Rectal smooth muscle tissue (tissue), 1 donor: Measurements from ENCODE around the gene USF1.
A peak's percentile ranks its signal among the peaks of the same experiment; 100 is the strongest.
"Not testable (repeated sequence)": the region's sequence is repeated elsewhere in the genome, so short reads cannot be mapped to it uniquely, and the experiment has no call there.

ENCODE experiments used
- H3K27ac ChIP-seq: one replicate; pipeline ENCODE4 v1.7.0; 2013; ENCODE audit warnings: low read depth, low read length, inconsistent platforms
- H3K27me3 ChIP-seq: one replicate; pipeline ENCODE4 v1.7.0; 2013; ENCODE audit warnings: low read length; ENCODE audit not compliant: control insufficient read depth, insufficient read depth
- H3K36me3 ChIP-seq: one replicate; pipeline ENCODE4 v1.7.0; 2013; ENCODE audit warnings: low read length; ENCODE audit not compliant: control insufficient read depth, insufficient read depth
- H3K4me1 ChIP-seq: one replicate; pipeline ENCODE4 v1.7.0; 2013; ENCODE audit warnings: low read length; ENCODE audit not compliant: control insufficient read depth, insufficient read depth
- H3K4me3 ChIP-seq: one replicate; pipeline ENCODE4 v1.7.0; 2013; ENCODE audit warnings: low read length
- H3K9ac ChIP-seq: one replicate; pipeline ENCODE4 v1.7.0; 2013; ENCODE audit warnings: low read length

Gene USF1

DNA sequence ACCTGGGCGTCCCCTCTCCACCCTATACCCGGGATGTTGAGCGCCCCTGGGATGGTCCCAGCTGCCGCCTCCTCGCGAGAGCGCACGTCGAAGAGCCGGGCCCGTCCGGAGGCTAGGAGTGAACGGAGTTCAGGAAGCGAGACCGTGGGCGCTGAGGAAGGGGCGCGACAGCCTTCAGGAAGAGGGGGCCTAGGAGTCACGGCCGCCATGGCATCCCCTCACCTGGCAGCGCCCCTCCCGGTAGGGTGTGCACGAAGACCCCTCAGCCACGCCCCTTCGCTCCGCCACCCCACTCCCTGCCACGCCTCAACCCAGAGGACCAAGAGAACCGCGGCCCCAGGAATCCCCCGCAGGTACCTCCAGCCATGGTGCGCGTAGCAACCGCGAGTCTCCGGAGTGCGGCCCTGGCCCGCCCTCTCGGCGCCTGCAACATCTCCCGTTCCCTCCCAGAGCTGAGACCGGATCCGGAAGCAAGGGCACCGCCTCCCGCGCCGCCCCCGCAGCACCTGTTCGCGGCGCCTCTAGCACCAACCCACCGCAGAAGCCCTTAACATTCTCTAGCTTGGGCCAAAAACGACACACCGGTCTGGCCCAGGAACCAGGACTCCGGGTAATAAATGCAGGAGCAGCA, 7.1 kb downstream of the USF1 start, which contains the start of gene TSTD1:
Gene TSTD1, minus strand, starts transcription at position 442 of the 631 bp plus-strand sequence. Its CDS starts 75 bp downstream, at position 367.
- Histone ChIP-seq H3K4me1 (no peaks in the 10 kb centered on the region), H3K9ac (no peak within 1 kb of the TSS), H3K4me3 (peak within 1 kb of the TSS; percentile 87), H3K27me3 (no peaks in the 10 kb centered on the region), H3K27ac (no peak within 1 kb of the TSS), H3K36me3 (peaks cover 31% of the 10 kb centered on the region)

DNA sequence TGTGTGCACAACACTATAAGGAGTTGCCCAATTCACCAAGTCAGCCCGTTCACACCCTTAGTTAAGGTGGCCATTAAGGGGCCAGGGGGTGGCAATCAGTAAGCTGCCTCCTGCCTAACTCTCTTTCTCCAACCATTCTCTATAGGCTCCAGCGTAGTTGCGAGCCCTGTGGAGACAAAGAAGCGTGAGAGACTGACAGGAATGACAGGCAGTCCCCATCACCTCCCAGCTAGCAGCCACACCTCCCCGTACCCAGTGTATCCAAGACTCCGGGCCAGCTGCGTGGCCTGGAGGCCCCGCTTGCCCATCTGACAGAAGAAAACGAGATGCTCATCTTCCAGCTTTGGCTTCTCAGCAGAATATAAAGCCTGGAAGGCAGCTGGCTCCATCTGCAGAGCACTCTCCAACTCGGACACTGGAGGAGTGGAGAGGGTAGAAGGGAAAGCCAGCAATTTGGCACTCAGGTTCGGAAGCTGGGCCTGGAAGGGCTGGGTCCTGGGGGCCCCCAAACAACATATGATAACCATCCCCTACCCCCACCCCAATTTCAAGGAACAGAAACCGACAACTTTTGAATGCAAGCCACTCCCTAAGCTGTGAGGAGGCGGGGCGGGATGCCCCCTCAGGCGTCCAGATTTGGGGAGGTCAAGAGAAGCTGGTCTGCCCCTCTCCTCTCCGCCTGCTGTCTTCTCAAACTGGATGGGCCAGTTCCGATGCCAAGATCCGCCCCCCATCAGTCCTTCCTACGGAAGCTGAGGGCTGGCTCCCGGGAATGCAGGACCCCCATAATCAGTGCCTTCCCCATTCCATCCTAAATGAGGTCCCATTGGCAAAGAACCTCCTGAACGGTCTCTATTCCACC, 7.9 kb downstream of the USF1 start:
- H3K9ac ChIP-seq = no peak overlapping the region
- H3K36me3 ChIP-seq = peaks cover 31% of the 10 kb centered on the region
- H3K4me3 ChIP-seq = peak overlapping the region; percentile 87
- no peaks in the 10 kb centered on the region for H3K27me3 ChIP-seq
- no peak overlapping the region for H3K27ac ChIP-seq
- no peaks in the 10 kb centered on the region for H3K4me1 ChIP-seq

DNA sequence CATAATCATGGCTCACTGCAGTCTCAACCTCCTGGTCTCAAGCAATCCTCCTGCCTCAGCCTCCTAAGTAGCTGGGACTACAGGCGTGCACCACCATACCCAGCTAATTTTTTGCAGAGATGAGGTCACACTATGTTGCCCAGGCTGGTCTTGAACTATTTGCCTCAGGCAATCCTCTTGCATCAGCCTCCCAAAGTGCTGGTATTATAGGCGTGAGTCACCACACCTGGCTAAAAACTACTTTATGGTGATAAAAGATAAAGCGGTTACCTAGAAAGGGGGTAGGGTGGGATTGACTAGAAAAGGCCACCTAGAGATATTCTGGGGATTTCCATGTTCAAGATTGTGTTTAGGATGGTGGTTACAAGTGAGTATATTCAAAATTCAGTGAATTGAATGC, 12.0 kb downstream of the USF1 start:
- no peak overlapping the region for H3K4me3 ChIP-seq
- H3K27ac ChIP-seq = no peak overlapping the region
- H3K27me3 ChIP-seq = no peaks in the 10 kb centered on the region
- no peaks in the 10 kb centered on the region for H3K4me1 ChIP-seq
- H3K36me3 ChIP-seq = no peaks in the 10 kb centered on the region
- no peak overlapping the region for H3K9ac ChIP-seq

- Histone ChIP-seq H3K27ac (no peak overlapping the region), H3K4me1 (no peaks in the 10 kb centered on the region), H3K4me3 (no peak overlapping the region), H3K9ac (no peak overlapping the region), H3K27me3 (no peaks in the 10 kb centered on the region), H3K36me3 (no peaks in the 10 kb centered on the region)
Observed at GRCh38 chr1:161032409-161032808, 13.4 kb downstream of the USF1 start.

GRCh38 chr1:161031874-161032273, 13.9 kb downstream of the USF1 start:
- H3K9ac ChIP-seq = no peak overlapping the region
- no peaks in the 10 kb centered on the region for H3K4me1 ChIP-seq
- H3K27ac ChIP-seq = no peak overlapping the region
- no peak overlapping the region for H3K4me3 ChIP-seq
- no peaks in the 10 kb centered on the region for H3K27me3 ChIP-seq
- H3K36me3 ChIP-seq = no peaks in the 10 kb centered on the region

DNA sequence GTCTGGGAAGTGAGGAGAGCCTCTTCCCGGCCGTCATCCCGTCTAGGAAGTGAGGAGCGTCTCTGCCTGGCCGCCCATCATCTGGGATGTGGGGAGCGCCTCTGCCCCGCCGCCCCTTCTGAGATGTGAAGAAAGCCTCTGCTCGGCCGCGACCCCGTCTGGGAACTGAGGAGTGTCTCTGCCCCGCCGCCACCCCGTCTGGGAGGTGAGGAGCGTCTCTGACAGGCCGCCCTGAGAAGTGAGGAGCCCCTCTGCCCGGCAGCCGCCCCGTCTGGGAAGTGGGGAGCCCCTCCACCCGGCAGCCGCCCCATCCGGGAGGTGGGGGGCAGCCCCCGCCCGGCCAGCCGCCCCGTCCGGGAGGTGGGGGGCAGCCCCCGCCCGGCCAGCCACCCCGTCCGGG, 16.3 kb downstream of the USF1 start:
- H3K27ac ChIP-seq, H3K4me1 ChIP-seq, H3K36me3 ChIP-seq, H3K4me3 ChIP-seq, H3K27me3 ChIP-seq, H3K9ac ChIP-seq: not testable (repeated sequence)

GRCh38 chr1:161026954-161027353, 18.8 kb downstream of the USF1 start:
- H3K27ac ChIP-seq, H3K4me3 ChIP-seq, H3K4me1 ChIP-seq, H3K27me3 ChIP-seq, H3K9ac ChIP-seq, H3K36me3 ChIP-seq: not testable (repeated sequence)

DNA sequence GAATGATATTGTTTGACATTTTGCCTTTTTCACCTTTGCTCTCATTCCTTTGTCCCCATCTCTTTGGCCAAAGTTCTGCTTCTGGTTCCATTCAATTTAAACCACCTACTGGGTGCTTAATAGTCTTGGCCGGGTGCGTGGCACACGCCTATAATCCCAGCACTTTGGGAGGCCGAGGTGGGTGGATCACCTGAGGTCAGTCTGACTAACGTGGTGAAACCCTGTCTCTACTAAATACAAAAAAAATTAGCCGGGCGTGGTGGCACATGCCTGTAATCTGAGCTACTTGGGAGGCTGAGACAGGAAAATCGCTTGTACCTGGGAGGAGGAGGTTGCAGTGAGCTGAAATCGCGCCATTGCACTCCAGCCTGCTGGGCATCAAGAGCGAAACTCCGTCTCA, 23.3 kb downstream of the USF1 start:
- not testable (repeated sequence) for H3K9ac ChIP-seq, H3K4me3 ChIP-seq, H3K36me3 ChIP-seq, H3K27ac ChIP-seq, H3K27me3 ChIP-seq, H3K4me1 ChIP-seq

DNA sequence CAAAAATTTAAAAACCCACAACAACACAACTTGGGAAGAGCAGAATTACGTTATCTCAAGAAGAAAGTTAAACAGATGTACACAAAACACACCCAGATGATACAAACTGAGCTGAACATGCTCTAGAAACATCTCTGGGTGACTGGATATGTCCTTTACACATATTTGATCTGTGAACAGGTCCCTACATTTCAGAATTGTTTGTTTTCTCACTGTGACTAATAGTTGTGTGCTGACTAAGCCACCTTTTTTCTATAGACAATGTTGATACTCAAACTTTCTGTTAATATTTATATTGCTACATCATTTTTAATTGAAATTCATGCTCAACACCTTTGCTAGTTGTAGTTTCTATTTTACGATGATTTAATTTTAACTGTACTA, 23.8 kb downstream of the USF1 start:
- no peak overlapping the region for H3K9ac ChIP-seq
- no peak overlapping the region for H3K4me3 ChIP-seq
- no peaks in the 10 kb centered on the region for H3K4me1 ChIP-seq
- H3K27me3 ChIP-seq = peaks cover 5% of the 10 kb centered on the region
- H3K36me3 ChIP-seq = no peaks in the 10 kb centered on the region
- H3K27ac ChIP-seq = no peak overlapping the region

GRCh38 chr1:161021165-161021969, 24.4 kb downstream of the USF1 start:
- H3K9ac ChIP-seq = no peak overlapping the region
- H3K36me3 ChIP-seq = no peaks in the 10 kb centered on the region
- no peaks in the 10 kb centered on the region for H3K4me1 ChIP-seq
- no peak overlapping the region for H3K27ac ChIP-seq
- H3K4me3 ChIP-seq = peak overlapping the region; percentile 88
- H3K27me3 ChIP-seq = peaks cover 5% of the 10 kb centered on the region

DNA sequence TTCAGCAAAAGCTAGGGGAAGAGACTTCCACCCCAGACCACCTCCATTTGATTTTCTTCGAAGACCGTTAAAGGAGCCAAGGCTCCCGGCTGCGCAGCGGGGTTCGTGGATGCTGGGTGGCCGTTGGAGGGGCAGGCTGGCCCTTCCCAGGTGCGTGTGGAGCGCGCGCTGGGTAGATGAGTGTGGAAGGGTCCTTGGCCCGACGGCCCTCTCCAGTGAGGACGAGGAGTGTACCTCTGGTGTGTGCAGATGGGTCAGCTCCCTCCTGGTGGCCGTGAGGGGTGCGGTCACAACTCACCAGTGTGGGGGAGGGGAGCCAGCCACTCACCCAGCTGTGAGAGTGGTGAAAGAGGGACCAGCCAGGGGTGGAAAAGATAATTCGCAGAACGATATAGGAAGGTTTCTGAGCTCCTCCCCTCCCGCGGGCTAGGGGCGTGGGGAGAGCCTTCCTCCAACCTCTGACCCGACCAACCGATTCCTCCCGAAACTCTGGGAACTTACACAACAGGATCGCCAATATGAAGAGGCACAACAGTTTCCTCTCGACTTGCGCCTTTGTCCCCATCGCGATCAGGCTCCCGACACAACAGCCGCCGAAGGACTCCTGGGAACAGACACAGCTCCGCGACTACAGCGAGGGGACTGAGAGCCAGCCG, 25.1 kb downstream of the USF1 start, which contains the start of gene F11R:
Gene F11R, minus strand, starts transcription at position 644 of the 656 bp plus-strand sequence. Its CDS starts 79 bp downstream, at position 565.
- peak within 1 kb of the TSS; percentile 85 for H3K9ac ChIP-seq
- H3K36me3 ChIP-seq = no peaks in the 10 kb centered on the region
- no peaks in the 10 kb centered on the region for H3K4me1 ChIP-seq
- peaks cover 5% of the 10 kb centered on the region for H3K27me3 ChIP-seq
- peak within 1 kb of the TSS; percentile 14 for H3K27ac ChIP-seq
- peak within 1 kb of the TSS; percentile 88 for H3K4me3 ChIP-seq
